Tibial nerve (tissue), 4 donors: ENCODE data around the gene HOXD13. TPM values are rescaled to one million over a fixed set of nuclear protein-coding genes. Genes with fewer than 3 reads are reported as not detected.
A peak's percentile ranks its signal among the peaks of the same experiment; 100 is the strongest.

Source experiments
- DNase-seq, 2 donors: peaks; one replicate each; pipeline ENCODE4 v3.0.0-alpha.2; 2019; ENCODE audit warnings: low spot score in 2 of 2
- H3K27ac ChIP-seq, 4 donors: fragments of 200-600 bp; sonication (generic) in 3 of 4; one replicate each; pipeline ENCODE4 v1.5.1; 2017 to 2019; ENCODE audit warnings: mild to moderate bottlenecking in 1 of 4
- H3K27me3 ChIP-seq, 2 donors: fragments of 200-600 bp; sonication (generic) in 1 of 2; one replicate each; pipeline versions ENCODE4 v1.5.1 to v1.6.0; 2017 to 2019
- H3K36me3 ChIP-seq, 3 donors: fragments of 200-600 bp; sonication (generic); one replicate each; pipeline ENCODE4 v1.5.1; 2018 to 2019
- H3K4me1 ChIP-seq, 4 donors: fragments of 200-600 bp; sonication (generic) in 3 of 4; one replicate each; pipeline ENCODE4 v1.5.1; 2017 to 2019
- H3K4me3 ChIP-seq, 4 donors: fragments of 200-600 bp; sonication (generic) in 3 of 4; one replicate each; pipeline ENCODE4 v1.5.1; 2017 to 2019; ENCODE audit warnings: mild to moderate bottlenecking in 1 of 4, moderate library complexity in 1 of 4
- H3K9me3 ChIP-seq, 4 donors: fragments of 200-600 bp; sonication (generic) in 3 of 4; one replicate each; pipeline ENCODE4 v1.5.1; 2017 to 2019
- CTCF ChIP-seq, 5 experiments: fragments of 200-600 bp in 3 of 5; fragments of 450-650 bp in 2 of 5; sonication (generic) in 3 of 5; IDR thresholded peaks; one replicate each; pipeline ENCODE4 v1.5.1; 2016 to 2019; ENCODE audit warnings: antibody characterized with exemption in 5 of 5, mild to moderate bottlenecking in 3 of 5, moderate library complexity in 2 of 5
- EP300 ChIP-seq, 2 donors: sonication (generic); formaldehyde crosslinking; IDR thresholded peaks; one replicate each; pipeline ENCODE4 v1.6.1; 2017; ENCODE audit warnings: antibody characterized with exemption in 2 of 2, mild to moderate bottlenecking in 1 of 2
- POLR2A ChIP-seq, 2 donors: fragments of 450-650 bp; IDR thresholded peaks; one replicate each; pipeline ENCODE4 v1.6.1; 2017; ENCODE audit warnings: antibody characterized with exemption in 2 of 2, mild to moderate bottlenecking in 2 of 2, moderate library complexity in 2 of 2
- WGBS, 2 donors: methylation state at CpG; one replicate each; pipeline ENCODE4 v1.1.5; 2018; 5-methylcytosine and 5-hydroxymethylcytosine counted together
- total RNA-seq, 4 donors: library from RNA; depleted of rRNA; stranded (reverse); fragments of >200 nt; gene quantifications; one replicate each; pipeline ENCODE4 v1.1.0, GENCODE V29; 2016

Gene HOXD13
- total RNA-seq, 4 donors from 2014 or later: 0.21 TPM; not detected in 3

GRCh38 chr2:176124110-176124946, 31.8 kb downstream of the HOXD13 start:
- Histone ChIP-seq H3K27ac (peak overlapping the region in 1 of 4 donors; percentile 81), H3K4me3 (peak overlapping the region in 1 of 4 donors; percentile 60), H3K27me3 (peaks cover 10 to 98% of the 10 kb centered on the region in 2 donors), H3K36me3 (no peaks in the 10 kb centered on the region), H3K9me3 (no peaks in the 10 kb centered on the region), H3K4me1 (peaks cover 0 to 42% (median 9%) of the 10 kb centered on the region in 4 donors)
- no peak for TF ChIP-seq EP300 (IDR thresholded peaks at IDR 0.05)
- no peak for TF ChIP-seq CTCF (IDR thresholded peaks at IDR 0.05)
- TF ChIP-seq POLR2A (IDR thresholded peaks at IDR 0.05): no peak
- no peak for DNase-seq
- WGBS, 2 donors: 62 to 65% methylated on average over 21 to 34 of the region's 34 CpGs

GRCh38 chr2:176124947-176125771, 32.6 kb downstream of the HOXD13 start:
- no peak for TF ChIP-seq CTCF (IDR thresholded peaks at IDR 0.05)
- TF ChIP-seq EP300 (IDR thresholded peaks at IDR 0.05): no peak
- TF ChIP-seq POLR2A (IDR thresholded peaks at IDR 0.05): no peak
- peaks cover 10 to 94% of the 10 kb centered on the region in 2 donors for H3K27me3 ChIP-seq
- peaks cover 0 to 47% (median 9%) of the 10 kb centered on the region in 4 donors for H3K4me1 ChIP-seq

GRCh38 chr2:176125772-176126054, 33.2 kb downstream of the HOXD13 start:
- Histone ChIP-seq H3K27me3 (peaks cover 8 to 88% of the 10 kb centered on the region in 2 donors), H3K9me3 (no peaks in the 10 kb centered on the region), H3K36me3 (no peaks in the 10 kb centered on the region), H3K4me1 (peaks cover 0 to 52% (median 9%) of the 10 kb centered on the region in 4 donors), H3K4me3 (no peak overlapping the region), H3K27ac (no peak overlapping the region)
- 64 to 88% methylated on average over 6 of the region's 6 CpGs for WGBS, 2 donors
- TF ChIP-seq POLR2A (IDR thresholded peaks at IDR 0.05): no peak
- no peak for TF ChIP-seq EP300 (IDR thresholded peaks at IDR 0.05)
- no peak for TF ChIP-seq CTCF (IDR thresholded peaks at IDR 0.05)
- DNase-seq: no peak

More at GRCh38 chr2:176124947-176125771, 32.6 kb downstream of the HOXD13 start:
- Histone ChIP-seq H3K4me3 (no peak overlapping the region), H3K36me3 (no peaks in the 10 kb centered on the region), H3K9me3 (no peaks in the 10 kb centered on the region), H3K27ac (no peak overlapping the region)
- no peak for DNase-seq
- WGBS, 2 donors: 85 to 87% methylated on average over 8 to 9 of the region's 9 CpGs

- WGBS, 2 donors: 10 to 12% methylated on average over 13 of the region's 13 CpGs
- no peak overlapping the region for H3K4me3 ChIP-seq
Measured at GRCh38 chr2:176126929-176127773, 34.6 kb downstream of the HOXD13 start.

More at GRCh38 chr2:176126929-176127773, 34.6 kb downstream of the HOXD13 start:
- H3K27me3 ChIP-seq: peaks cover 2 to 86% of the 10 kb centered on the region in 2 donors
- TF ChIP-seq POLR2A (IDR thresholded peaks at IDR 0.05) (no peak), CTCF (IDR thresholded peaks at IDR 0.05) (peak; percentile 77 to 92 (median 79)), EP300 (IDR thresholded peaks at IDR 0.05) (no peak)
- H3K4me1 ChIP-seq: peaks cover 0 to 53% (median 9%) of the 10 kb centered on the region in 4 donors
- H3K27ac ChIP-seq: no peak overlapping the region
- DNase-seq: peak; percentile 71 to 86
- no peaks in the 10 kb centered on the region for H3K36me3 ChIP-seq
- H3K9me3 ChIP-seq: no peaks in the 10 kb centered on the region
